A549 (cell line): ENCODE results near the gene TRDN. TPM values are rescaled to one million over a fixed set of nuclear protein-coding genes. Genes with fewer than 3 reads are reported as not detected.

ENCODE experiments used
- ATAC-seq, 2 experiments: fragments of 200-7000 bp in 1 of 2; fragments of >200 bp in 1 of 2; cut with Nextera tagmentation in 1 of 2; cut with Tn5 transposase in 1 of 2; 3 replicates each; pipeline versions ENCODE4 v1.8.0 to v1.9.1; 2018 to 2020; ENCODE audit warnings: mild to moderate bottlenecking in 1 of 2, moderate library complexity in 1 of 2
- CTCF ChIA-PET: fragments of 300-600 bp; sonication (Branson Sonifier 250); formaldehyde crosslinking; extraction: SDS; loops from one replicate; lab custom pipeline; 2021; ENCODE audit warnings: antibody characterized with exemption, inconsistent platforms; lab: Yijun Ruan, JAX
- POLR2A ChIA-PET: fragments of 350-600 bp; formaldehyde crosslinking; extraction: SDS; loops from one replicate; lab custom pipeline; 2021; ENCODE audit warnings: antibody characterized with exemption, inconsistent platforms; lab: Yijun Ruan, JAX
- DNase-seq, 2 experiments: peaks; one replicate each; pipeline versions ENCODE4 v3.0.0 to v3.0.0-alpha.2; 2011 to 2016; ENCODE audit warnings: low read depth in 1 of 2, low spot score in 1 of 2
- FAIRE-seq: peaks from 2 replicates; lab custom pipeline; 2011; peaks lifted over from hg19 to GRCh38; lab: Jason Lieb, UNC
- H3K27ac ChIP-seq, 2 experiments: fragments of >200 bp; sonication (Bioruptor Twin); formaldehyde crosslinking; 3 replicates each; pipeline ENCODE4 v1.5.1; 2016 to 2017
- H3K4me1 ChIP-seq: fragments of >200 bp; sonication (Bioruptor Twin); formaldehyde crosslinking; 3 replicates; pipeline ENCODE4 v1.6.1; 2016
- H3K4me2 ChIP-seq: fragments of >200 bp; sonication (Bioruptor Twin); formaldehyde crosslinking; 3 replicates; pipeline ENCODE4 v1.6.1; 2016
- H3K4me3 ChIP-seq: fragments of >200 bp; sonication (Bioruptor Twin); formaldehyde crosslinking; 3 replicates; pipeline ENCODE4 v1.5.1; 2016
- H3K9me3 ChIP-seq: fragments of >200 bp; sonication (Bioruptor Twin); formaldehyde crosslinking; 3 replicates; pipeline ENCODE4 v1.6.1; 2016
- ATOH8 ChIP-seq: fragments of 250-450 bp; sonication (Bioruptor Pico); IDR thresholded peaks from 2 replicates; pipeline ENCODE4 v1.5.0; 2020; ENCODE audit warnings: low read depth, mild to moderate bottlenecking, moderate library complexity
- BCL3 ChIP-seq: fragments of >200 bp; sonication (Bioruptor Twin); formaldehyde crosslinking; IDR thresholded peaks from 3 replicates; pipeline ENCODE4 v1.6.1; 2016
- BHLHE40 ChIP-seq: IDR thresholded peaks from 2 replicates; pipeline ENCODE4 v1.6.1; 2012; ENCODE audit warnings: low read depth, low read length, inconsistent platforms
- CBX2 ChIP-seq: fragments of 200-600 bp; sonication (generic); IDR thresholded peaks from 2 replicates; pipeline ENCODE4 v1.6.1; 2016; ENCODE audit warnings: low read depth, mild to moderate bottlenecking, borderline replicate concordance
- CTCF ChIP-seq: fragments of >200 bp; sonication (Bioruptor Twin); formaldehyde crosslinking; IDR thresholded peaks from 3 replicates; pipeline ENCODE4 v1.5.1; 2016
- E2F6 ChIP-seq: IDR thresholded peaks from 2 replicates; pipeline ENCODE4 v1.6.1; 2012; ENCODE audit warnings: low read depth, borderline replicate concordance
- EHF ChIP-seq: fragments of 250-450 bp; sonication (Bioruptor Pico); IDR thresholded peaks from 2 replicates; pipeline ENCODE4 v1.5.0; 2020; ENCODE audit warnings: mild to moderate bottlenecking
- EHMT2 ChIP-seq: fragments of 200-600 bp; sonication (generic); IDR thresholded peaks from 2 replicates; pipeline ENCODE4 v1.6.1; 2016; ENCODE audit warnings: antibody characterized with exemption, low read depth, mild to moderate bottlenecking, moderate library complexity
- FOSB ChIP-seq: fragments of 250-450 bp; sonication (Bioruptor Pico); IDR thresholded peaks from 2 replicates; pipeline ENCODE4 v1.5.0; 2020; ENCODE audit warnings: mild to moderate bottlenecking, moderate library complexity
- GATA3 ChIP-seq: IDR thresholded peaks from 2 replicates; pipeline ENCODE4 v1.6.1; 2012; ENCODE audit warnings: borderline replicate concordance
- HES2 ChIP-seq: fragments of >200 bp; sonication (Bioruptor Twin); formaldehyde crosslinking; IDR thresholded peaks from 2 replicates; pipeline ENCODE4 v1.6.1; 2016
- HOXB5 ChIP-seq: fragments of 250-450 bp; sonication (Bioruptor Pico); IDR thresholded peaks from 2 replicates; pipeline ENCODE4 v1.5.0; 2020; ENCODE audit warnings: mild to moderate bottlenecking, moderate library complexity
- JUN ChIP-seq, 2 experiments: fragments of >200 bp; sonication (Bioruptor Twin); formaldehyde crosslinking; IDR thresholded peaks; 2 replicates in 1 of 2; 3 replicates in 1 of 2; pipeline ENCODE4 v1.6.1; 2016 to 2017
- JUNB ChIP-seq: fragments of >200 bp; sonication (Bioruptor Twin); formaldehyde crosslinking; IDR thresholded peaks from 2 replicates; pipeline ENCODE4 v1.6.1; 2016
- KDM5A ChIP-seq: fragments of 200-600 bp; sonication (generic); IDR thresholded peaks from 2 replicates; pipeline ENCODE4 v1.6.1; 2016; ENCODE audit warnings: antibody characterized with exemption, mild to moderate bottlenecking
- MAFK ChIP-seq: fragments of 450-650 bp; IDR thresholded peaks from 2 replicates; pipeline ENCODE4 v1.6.1; 2014; ENCODE audit not compliant: partially characterized antibody
- MAZ ChIP-seq: fragments of 150-350 bp; IDR thresholded peaks from 2 replicates; pipeline ENCODE4 v1.6.1; 2014; ENCODE audit warnings: antibody characterized with exemption, low read depth, low read length, borderline replicate concordance
- NFE2L2 ChIP-seq: fragments of 150-350 bp; conservative IDR thresholded peaks from 2 replicates; pipeline ENCODE4 v1.6.1; 2014; ENCODE audit warnings: low read length
- PBX3 ChIP-seq: IDR thresholded peaks from 2 replicates; pipeline ENCODE4 v1.6.1; 2012
- POLR2AphosphoS2 ChIP-seq: conservative IDR thresholded peaks from 2 replicates; pipeline ENCODE4 v1.6.1; 2012; ENCODE audit warnings: low read length, improper control_type of control experiment, inconsistent platforms
- SMC3 ChIP-seq: fragments of >200 bp; sonication (Bioruptor Twin); formaldehyde crosslinking; IDR thresholded peaks from 3 replicates; pipeline ENCODE4 v1.6.1; 2018; ENCODE audit warnings: inconsistent platforms
- TFCP2L1 ChIP-seq: fragments of 250-450 bp; sonication (Bioruptor Pico); IDR thresholded peaks from 2 replicates; pipeline ENCODE4 v1.5.0; 2021; ENCODE audit warnings: mild to moderate bottlenecking
- ZNF302 ChIP-seq: fragments of 250-450 bp; sonication (Bioruptor Pico); IDR thresholded peaks from 2 replicates; pipeline ENCODE4 v1.9.0; 2021; ENCODE audit warnings: inconsistent platforms, mild to moderate bottlenecking, moderate library complexity
- WGBS: methylation state at CpG from one replicate; pipeline ENCODE4 v1.1.6; 2017; ENCODE audit errors: missing lambda C conversion rate; 5-methylcytosine and 5-hydroxymethylcytosine counted together
- polyA plus RNA-seq, 4 experiments: library from polyadenylated mRNA; depleted of rRNA in 3 of 4; stranded (reverse); fragments of >200 nt; fragmentation: RNase III in 1 of 4; extraction: RNeasy Plus Mini Kit Qiagen cat#74134 plus additional on column Dnase treatment in 1 of 4; gene quantifications; 2 replicates in 3 of 4; 3 replicates in 1 of 4; pipeline ENCODE4 v1.2.3, GENCODE V29; 2011 to 2017

The TRDN gene
- polyA plus RNA-seq, 2 of the 4 experiments (the other 2 are of a cell fraction): not detected

GRCh38 chr6:123635144-123635543 is 1.6 kb downstream of the TRDN start:
- H3K27ac ChIP-seq: no peak overlapping the region
- TF ChIP-seq BHLHE40 (no peak), SMC3 (no peak), NFE2L2 (no peak), MAZ (no peak), CTCF (no peak), EHMT2 (no peak), ATOH8 (CRISPR knock-in tag) (no peak), POLR2AphosphoS2 (no peak), JUN (IDR thresholded peaks at IDR 0.05) (no peak), MAFK (no peak)
- CTCF ChIA-PET: no interaction called here
- no peaks in the 10 kb centered on the region for H3K4me1 ChIP-seq
- no peak for DNase-seq
- no peak overlapping the region for H3K4me3 ChIP-seq
- WGBS: 12% methylated on average over 1 of the region's 1 CpG
- ATAC-seq: no peak
- no peak for FAIRE-seq
- POLR2A ChIA-PET: no interaction called here
- no peak overlapping the region for H3K4me2 ChIP-seq
- no peaks in the 10 kb centered on the region for H3K9me3 ChIP-seq

- no peak for FAIRE-seq
- Histone ChIP-seq H3K4me1 (no peaks in the 10 kb centered on the region), H3K4me2 (no peak overlapping the region), H3K4me3 (no peak overlapping the region), H3K27ac (no peak overlapping the region), H3K9me3 (no peaks in the 10 kb centered on the region)
- no peak for ATAC-seq
- DNase-seq: no peak
- ChIA-PET CTCF (interaction anchor here (0.7 kb wide), 1 partner anchor 214 kb away, joined by 4 read pairs; no protein-coding TSS in a partner anchor), POLR2A (no interaction called here)
- no peak for TF ChIP-seq JUN (IDR thresholded peaks at IDR 0.05)
- TF ChIP-seq HES2: no peak
- no peak for TF ChIP-seq MAZ
- no peak for TF ChIP-seq HOXB5 (CRISPR knock-in tag)
- no peak for TF ChIP-seq PBX3
- TF ChIP-seq E2F6: no peak
- TF ChIP-seq TFCP2L1 (CRISPR knock-in tag): no peak
- no peak for TF ChIP-seq EHF
- TF ChIP-seq KDM5A: no peak
- TF ChIP-seq ZNF302 (CRISPR knock-in tag): no peak
- 34% methylated on average over 4 of the region's 4 CpGs for WGBS
These were observed 4.1 kb downstream of the TRDN start for GRCh38 chr6:123632641-123633040.

- no peak for ATAC-seq
- 15% methylated on average over 3 of the region's 3 CpGs for WGBS
- Histone ChIP-seq H3K4me2 (no peak overlapping the region), H3K4me3 (no peak overlapping the region), H3K4me1 (no peaks in the 10 kb centered on the region), H3K27ac (no peak overlapping the region), H3K9me3 (no peaks in the 10 kb centered on the region)
- ChIA-PET POLR2A (no interaction called here), CTCF (no interaction called here)
- no peak for FAIRE-seq
- no peak for DNase-seq
- TF ChIP-seq FOSB (CRISPR knock-in tag) (no peak), JUNB (no peak), BCL3 (no peak), GATA3 (no peak), HES2 (no peak), CBX2 (no peak), E2F6 (no peak), EHMT2 (no peak), ATOH8 (CRISPR knock-in tag) (no peak)
These were observed 7.3 kb downstream of the TRDN start for GRCh38 chr6:123629258-123629941.
